Vagina (tissue), 2 donors: Measurements from ENCODE around the gene COL5A2.

Experiments
- POLR2A ChIP-seq, 2 donors: fragments of 450-650 bp; IDR thresholded peaks; one replicate each; pipeline ENCODE4 v1.6.1; 2017; ENCODE audit warnings: antibody characterized with exemption in 2 of 2, mild to moderate bottlenecking in 2 of 2, moderate library complexity in 2 of 2
- TF ChIP-seq, protein P1 (sequence below), 3 experiments: fragments of 450-650 bp in 2 of 3; fragments of 200-600 bp in 1 of 3; sonication (generic) in 1 of 3; IDR thresholded peaks; one replicate each; pipeline ENCODE4 v1.5.1; 2017 to 2019; ENCODE audit warnings: antibody characterized with exemption in 3 of 3, mild to moderate bottlenecking in 2 of 3, moderate library complexity in 2 of 3

DNA sequence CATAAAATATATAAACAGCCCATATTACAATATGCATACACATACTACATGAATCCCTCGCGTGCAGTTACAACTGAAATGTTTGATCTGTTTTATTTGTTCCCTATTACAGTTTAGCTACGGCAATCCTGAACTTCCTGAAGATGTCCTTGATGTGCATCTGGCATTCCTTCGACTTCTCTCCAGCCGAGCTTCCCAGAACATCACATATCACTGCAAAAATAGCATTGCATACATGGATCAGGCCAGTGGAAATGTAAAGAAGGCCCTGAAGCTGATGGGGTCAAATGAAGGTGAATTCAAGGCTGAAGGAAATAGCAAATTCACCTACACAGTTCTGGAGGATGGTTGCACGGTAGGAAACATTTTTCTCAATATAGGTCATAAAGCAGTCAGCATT, 169.0 kb downstream of the COL5A2 start:
- TF ChIP-seq, protein P1, sequence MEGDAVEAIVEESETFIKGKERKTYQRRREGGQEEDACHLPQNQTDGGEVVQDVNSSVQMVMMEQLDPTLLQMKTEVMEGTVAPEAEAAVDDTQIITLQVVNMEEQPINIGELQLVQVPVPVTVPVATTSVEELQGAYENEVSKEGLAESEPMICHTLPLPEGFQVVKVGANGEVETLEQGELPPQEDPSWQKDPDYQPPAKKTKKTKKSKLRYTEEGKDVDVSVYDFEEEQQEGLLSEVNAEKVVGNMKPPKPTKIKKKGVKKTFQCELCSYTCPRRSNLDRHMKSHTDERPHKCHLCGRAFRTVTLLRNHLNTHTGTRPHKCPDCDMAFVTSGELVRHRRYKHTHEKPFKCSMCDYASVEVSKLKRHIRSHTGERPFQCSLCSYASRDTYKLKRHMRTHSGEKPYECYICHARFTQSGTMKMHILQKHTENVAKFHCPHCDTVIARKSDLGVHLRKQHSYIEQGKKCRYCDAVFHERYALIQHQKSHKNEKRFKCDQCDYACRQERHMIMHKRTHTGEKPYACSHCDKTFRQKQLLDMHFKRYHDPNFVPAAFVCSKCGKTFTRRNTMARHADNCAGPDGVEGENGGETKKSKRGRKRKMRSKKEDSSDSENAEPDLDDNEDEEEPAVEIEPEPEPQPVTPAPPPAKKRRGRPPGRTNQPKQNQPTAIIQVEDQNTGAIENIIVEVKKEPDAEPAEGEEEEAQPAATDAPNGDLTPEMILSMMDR (IDR thresholded peaks at IDR 0.05): no peak
- no peak for TF ChIP-seq POLR2A (IDR thresholded peaks at IDR 0.05)
